Measurements from ENCODE around the gene ERC1. TPM values are rescaled to one million over a fixed set of nuclear protein-coding genes. Genes with fewer than 3 reads are reported as not detected.

ERC1 gene
- polyA plus RNA-seq, 1 donor from 2014 or later: 7.1 TPM

DNA sequence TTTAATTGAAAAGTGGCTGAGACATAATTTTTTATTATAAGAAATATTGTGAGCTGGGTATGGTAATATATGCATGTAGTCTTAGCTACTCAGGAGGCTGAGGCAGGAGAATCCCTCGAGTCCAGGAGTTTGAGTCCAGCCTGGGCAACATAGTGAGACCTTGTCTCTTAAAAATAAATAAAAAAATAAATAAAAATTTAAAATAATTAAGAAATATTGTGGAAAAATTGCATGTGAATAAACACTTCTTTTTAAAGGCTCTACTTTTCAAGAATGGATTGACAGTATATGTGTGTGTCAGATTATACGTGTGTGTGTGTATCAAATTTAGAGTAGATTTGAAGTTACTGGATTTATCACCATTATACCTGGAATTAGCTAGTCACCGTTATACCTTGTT is 43.2 kb downstream of the ERC1 start:
- H3K27ac ChIP-seq (ENCODE audit: low read length): no peak overlapping the region

DNA sequence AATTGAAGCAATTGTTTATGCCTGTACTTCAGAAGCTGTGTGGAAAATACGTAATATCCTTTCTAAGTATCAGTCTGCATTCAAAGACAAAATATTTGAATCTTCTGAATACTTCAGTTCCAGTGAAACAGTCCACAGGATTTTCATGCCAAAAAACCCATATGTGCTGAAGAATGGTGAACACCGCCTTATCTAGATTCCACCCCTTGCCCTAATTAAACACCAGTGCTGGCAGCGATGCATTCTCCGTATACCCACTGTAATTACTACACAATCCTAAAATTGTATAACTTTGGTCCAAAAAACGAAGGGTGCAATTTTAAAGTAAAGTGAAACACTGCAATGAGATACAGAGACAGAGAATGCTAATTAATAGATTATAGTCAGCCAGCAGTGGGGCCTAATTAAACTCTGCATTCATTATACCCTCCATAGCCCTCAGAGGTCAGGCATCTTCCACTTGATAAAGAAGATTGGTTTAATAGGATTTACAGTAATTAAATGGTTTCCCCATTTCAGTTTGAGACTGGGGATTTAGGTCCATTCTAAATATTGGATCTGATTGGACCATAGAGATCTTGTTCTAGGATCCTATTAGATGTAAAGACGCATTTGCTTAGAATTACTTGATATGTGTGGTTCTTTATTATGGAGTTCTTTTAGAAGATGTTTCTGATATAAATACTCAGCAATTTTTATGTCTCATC is 43.9 kb downstream of the ERC1 start:
- H3K9me2 ChIP-seq (ENCODE audit: insufficient read depth, low read length): no peaks in the 10 kb centered on the region
- no peak overlapping the region for H3K4me3 ChIP-seq (ENCODE audit: low read length)
- H3K9ac ChIP-seq (ENCODE audit: low read length): no peak overlapping the region
- no peak overlapping the region for H3K4me2 ChIP-seq (ENCODE audit: low read length)
- H3K27ac ChIP-seq (ENCODE audit: low read length): no peak overlapping the region
- H3K36me3 ChIP-seq (ENCODE audit: insufficient read depth, low read length): no peaks in the 10 kb centered on the region
- H3K79me2 ChIP-seq (replicated peaks; ENCODE audit: insufficient read depth, low read length): no peaks in the 10 kb centered on the region
- H4K20me1 ChIP-seq (ENCODE audit: insufficient read depth): no peaks in the 10 kb centered on the region
- no peak overlapping the region for H2AFZ ChIP-seq (ENCODE audit: low read depth, low read length)
- no peaks in the 10 kb centered on the region for H3K9me3 ChIP-seq (ENCODE audit: low read length)
- no peaks in the 10 kb centered on the region for H3K27me3 ChIP-seq (ENCODE audit: insufficient read depth, low read depth, low read length)
- H3F3A ChIP-seq (ENCODE audit: insufficient read depth, low read length, poor library complexity, severe bottlenecking): no peaks in the 10 kb centered on the region
- TF ChIP-seq EP300 (conservative IDR thresholded peaks at IDR 0.05; ENCODE audit: poor library complexity, severe bottlenecking): no peak
- TF ChIP-seq MXI1 (conservative IDR thresholded peaks at IDR 0.05; ENCODE audit: poor library complexity, severe bottlenecking): no peak
- no peak for TF ChIP-seq POLR2AphosphoS5 (IDR thresholded peaks at IDR 0.05)
- TF ChIP-seq RAD21 (conservative IDR thresholded peaks at IDR 0.05): no peak
- no peak for TF ChIP-seq CTCF (IDR thresholded peaks at IDR 0.05; ENCODE audit: poor library complexity, severe bottlenecking)
- no peak for TF ChIP-seq SMC3 (conservative IDR thresholded peaks at IDR 0.05; ENCODE audit: poor library complexity)
- no peak for TF ChIP-seq EZH2 (IDR thresholded peaks at IDR 0.05; ENCODE audit: borderline replicate concordance, insufficient read depth, low read length, poor library complexity, severe bottlenecking)

More for the DNA sequence above, 43.2 kb downstream of the ERC1 start:
- H3K4me3 ChIP-seq (ENCODE audit: low read length): no peak overlapping the region
- no peaks in the 10 kb centered on the region for H4K20me1 ChIP-seq (ENCODE audit: insufficient read depth)
- H3K9me3 ChIP-seq (ENCODE audit: low read length): no peaks in the 10 kb centered on the region
- no peaks in the 10 kb centered on the region for H3F3A ChIP-seq (ENCODE audit: insufficient read depth, low read length, poor library complexity, severe bottlenecking)
- no peaks in the 10 kb centered on the region for H3K79me2 ChIP-seq (replicated peaks; ENCODE audit: insufficient read depth, low read length)
- H3K4me2 ChIP-seq (ENCODE audit: low read length): no peak overlapping the region
- TF ChIP-seq MXI1 (conservative IDR thresholded peaks at IDR 0.05; ENCODE audit: poor library complexity, severe bottlenecking) (no peak), EP300 (conservative IDR thresholded peaks at IDR 0.05; ENCODE audit: poor library complexity, severe bottlenecking) (no peak), POLR2AphosphoS5 (IDR thresholded peaks at IDR 0.05) (no peak), TAF1 (IDR thresholded peaks at IDR 0.05; ENCODE audit: low read depth) (no peak), RAD21 (conservative IDR thresholded peaks at IDR 0.05) (no peak), EZH2 (IDR thresholded peaks at IDR 0.05; ENCODE audit: borderline replicate concordance, insufficient read depth, low read length, poor library complexity, severe bottlenecking) (no peak), CTCF (IDR thresholded peaks at IDR 0.05; ENCODE audit: poor library complexity, severe bottlenecking) (no peak), REST (IDR thresholded peaks at IDR 0.05; ENCODE audit: borderline replicate concordance) (no peak)
- H3K36me3 ChIP-seq (ENCODE audit: insufficient read depth, low read length): no peaks in the 10 kb centered on the region
- no peaks in the 10 kb centered on the region for H3K9me2 ChIP-seq (ENCODE audit: insufficient read depth, low read length)
- H3K9ac ChIP-seq (ENCODE audit: low read length): no peak overlapping the region
- H2AFZ ChIP-seq (ENCODE audit: low read depth, low read length): no peak overlapping the region
- no peaks in the 10 kb centered on the region for H3K27me3 ChIP-seq (ENCODE audit: insufficient read depth, low read depth, low read length)

Data from neural cell (in vitro differentiated cells).